Endometrium (tissue), 2 donors: ENCODE data around the gene DGUOK.

Source experiments
- FAIRE-seq: peaks from 2 replicates; lab custom pipeline; 2012; peaks lifted over from hg19 to GRCh38; lab: Jason Lieb, UNC
- donor health status: control.
- donor health status: control.

The DGUOK gene

DNA sequence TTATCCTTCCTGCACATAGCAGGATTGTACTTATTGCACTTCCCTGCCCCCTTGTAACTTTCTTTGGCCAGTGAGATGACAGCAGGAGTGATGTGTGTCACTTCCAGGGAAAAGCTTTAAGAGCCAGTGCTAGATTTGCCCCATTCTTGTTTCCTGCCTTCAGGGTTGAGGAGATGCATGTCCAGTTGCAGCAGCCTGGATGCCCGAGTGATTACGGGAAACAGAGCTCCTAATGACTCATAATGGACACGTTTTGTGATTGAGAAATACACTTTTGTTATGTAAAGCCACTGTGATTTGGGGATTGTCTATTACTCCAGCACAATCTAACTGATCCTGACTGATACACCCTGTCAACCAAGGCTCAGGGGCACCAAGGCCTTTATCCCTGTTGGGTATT lies 53.0 kb downstream of the DGUOK start:
- no peak for FAIRE-seq

DNA sequence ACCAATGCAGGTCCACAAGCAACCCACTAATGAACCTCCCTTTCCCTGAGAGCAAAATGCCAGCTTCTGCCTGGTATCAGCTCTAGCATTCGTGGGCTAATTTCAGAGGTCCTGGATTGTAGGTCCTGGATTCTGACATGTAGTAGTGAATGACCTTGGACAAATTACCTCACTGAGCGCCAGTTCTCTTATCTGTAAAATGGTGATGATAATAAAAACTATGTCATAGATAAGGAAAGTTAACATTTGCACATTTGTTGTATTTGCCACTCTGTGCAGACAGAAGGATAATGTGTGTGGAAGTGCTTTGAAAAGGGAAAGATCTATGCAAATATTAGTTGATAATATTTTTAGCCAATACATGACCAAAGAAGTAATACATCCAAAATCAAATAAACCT lies 53.9 kb downstream of the DGUOK start:
- FAIRE-seq: no peak

GRCh38 chr2:73981081-73982001 lies 54.7 kb downstream of the DGUOK start:
- FAIRE-seq: no peak

DNA sequence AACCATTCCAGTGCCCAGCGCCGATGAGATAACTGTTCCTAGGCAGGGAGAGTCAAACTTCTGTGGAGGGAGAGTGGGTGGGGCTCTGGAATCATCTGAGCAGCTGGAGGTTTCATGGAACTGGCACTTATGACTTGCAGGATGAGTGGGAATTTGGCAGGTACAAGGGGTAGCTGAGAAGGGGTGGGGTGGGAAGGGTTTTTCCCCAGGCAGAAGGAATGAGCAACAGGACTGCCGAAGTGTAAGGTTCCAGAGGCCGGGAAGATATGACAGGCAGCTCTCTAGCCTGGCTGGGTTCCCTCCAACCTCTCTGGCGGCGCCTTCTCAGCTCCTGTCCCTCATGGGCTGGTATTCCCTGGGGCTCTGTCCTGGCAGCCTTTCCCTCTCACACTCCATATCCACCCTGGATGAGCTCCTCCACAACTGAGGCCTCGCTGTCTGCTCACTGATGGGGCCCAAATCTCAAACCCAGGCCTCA lies 55.5 kb downstream of the DGUOK start:
- FAIRE-seq: no peak

DNA sequence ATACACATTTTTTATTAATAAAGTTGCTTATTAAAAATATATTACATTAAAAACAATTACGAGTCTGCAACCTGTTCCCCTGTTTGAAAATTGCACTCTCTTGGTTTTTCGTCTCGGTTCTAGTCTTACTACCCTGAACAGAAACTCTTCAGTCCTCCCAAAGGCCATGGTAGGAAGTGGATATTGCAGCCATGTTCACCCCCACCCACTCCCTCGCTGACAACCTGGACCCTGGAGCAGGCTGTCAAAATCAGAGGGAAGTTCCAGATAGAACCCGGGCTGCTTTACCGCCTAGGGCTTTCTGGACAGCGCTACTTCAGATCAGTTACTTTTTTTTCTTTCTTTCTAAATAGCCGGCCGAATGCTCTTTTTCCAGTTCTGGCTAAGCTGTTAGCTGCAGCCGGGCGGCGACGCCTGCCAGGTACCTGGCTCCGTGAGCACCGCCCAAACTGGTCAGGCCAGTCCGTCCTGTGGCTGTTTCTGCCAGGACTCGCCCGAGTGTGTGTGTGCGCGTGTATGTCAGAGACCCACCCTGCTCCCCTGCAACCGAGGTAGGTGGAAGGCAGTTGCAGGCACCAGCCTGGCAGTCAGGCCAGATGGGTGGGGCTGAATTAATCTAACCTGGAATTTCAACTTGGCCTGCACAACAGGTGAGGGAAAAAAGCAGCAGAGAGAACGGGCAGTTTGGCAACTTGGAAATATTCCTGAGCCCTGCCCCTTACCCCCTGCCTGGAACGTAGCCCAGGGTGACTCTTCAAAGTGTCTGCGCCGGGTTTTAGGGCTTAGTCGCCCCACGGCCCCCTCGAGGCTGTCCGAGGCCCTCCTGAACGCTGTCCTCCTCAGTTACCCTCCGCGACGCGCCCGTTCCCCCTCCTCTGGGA lies 56.9 kb downstream of the DGUOK start:
- no peak for FAIRE-seq

DNA sequence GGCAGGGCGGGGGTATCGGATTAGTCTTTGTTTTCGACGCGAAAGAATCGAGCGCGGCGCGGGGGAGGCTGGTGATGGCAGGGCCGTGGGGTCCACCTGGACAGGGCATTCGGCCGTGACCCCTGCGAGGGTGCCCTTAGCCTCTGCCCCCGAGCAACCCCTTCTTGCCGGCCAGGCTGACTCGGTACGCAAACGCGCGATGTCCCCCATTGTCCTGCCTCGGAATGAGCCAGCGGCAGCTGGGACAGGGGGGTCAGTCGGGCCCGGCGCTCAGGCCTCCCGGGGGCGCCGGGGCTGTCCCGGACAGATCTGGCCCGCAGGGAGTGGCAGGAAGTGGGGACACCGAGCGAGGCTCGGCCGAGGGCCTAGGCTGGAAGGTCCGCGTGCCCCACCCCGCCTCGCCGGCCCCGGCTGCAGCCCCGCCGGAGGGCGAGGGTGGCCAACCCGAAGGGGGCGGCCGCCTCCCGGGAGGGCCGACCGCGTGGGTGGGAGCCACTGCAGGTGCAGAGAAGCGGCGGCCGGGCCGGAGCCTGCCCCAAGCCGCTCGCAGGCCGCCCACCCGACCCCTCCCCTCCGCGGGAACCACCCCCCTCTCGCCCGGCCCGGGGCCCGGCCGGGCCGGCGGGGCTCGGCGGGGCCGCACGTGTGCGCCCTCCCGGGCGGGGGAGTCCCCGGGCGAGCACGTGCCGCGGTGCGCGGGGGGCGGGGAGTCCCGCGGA lies 57.7 kb downstream of the DGUOK start, which contains the start of gene TET3:
Gene TET3 (plus strand): TSS at position 708 of the 719 bp plus-strand sequence. CDS start 1,494 bp downstream, outside the sequence.
- FAIRE-seq: no peak

- no peak for FAIRE-seq
Measured at GRCh38 chr2:73984922-73985307, 58.2 kb downstream of the DGUOK start.

DNA sequence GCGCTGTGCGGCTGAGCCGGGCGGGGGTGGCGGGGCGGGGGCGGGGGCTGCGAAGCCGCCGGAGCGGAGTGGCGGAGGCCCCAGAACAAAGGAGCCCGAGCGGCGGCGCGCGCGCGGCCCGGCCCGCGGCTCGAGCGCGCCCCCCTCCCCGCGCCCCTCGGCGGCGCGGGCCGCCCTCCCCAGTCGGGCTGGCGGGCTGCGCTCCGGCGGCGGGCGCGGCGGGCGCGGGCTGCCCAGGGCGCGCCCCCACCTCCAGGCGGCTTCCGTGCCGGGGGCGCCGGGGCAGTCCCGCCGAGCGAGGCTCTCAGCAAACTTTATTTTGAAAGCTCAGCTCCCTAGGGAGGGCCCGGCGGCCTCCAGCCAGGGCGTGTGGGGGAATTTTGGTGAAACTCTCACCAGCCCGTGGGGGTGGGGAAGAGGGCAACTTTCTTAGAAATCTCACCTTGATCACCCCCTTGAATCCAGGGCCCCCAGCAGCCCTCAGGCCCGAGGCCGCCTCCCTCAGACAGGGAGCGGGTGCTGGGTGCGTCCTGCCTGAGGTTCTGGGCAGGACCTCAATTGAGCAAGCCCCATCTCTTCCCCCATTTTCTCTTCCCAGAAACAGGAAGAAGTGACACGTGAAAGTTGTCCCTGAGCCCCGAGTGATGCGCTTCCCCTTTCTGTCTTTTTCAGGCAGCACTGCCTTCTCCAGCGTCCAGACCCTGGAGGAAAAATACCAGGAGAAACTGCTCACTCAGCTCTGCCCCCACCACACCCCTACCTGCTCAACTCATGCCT lies 58.8 kb downstream of the DGUOK start:
- FAIRE-seq: no peak

GRCh38 chr2:73986085-73986681 lies 59.5 kb downstream of the DGUOK start:
- FAIRE-seq: no peak

DNA sequence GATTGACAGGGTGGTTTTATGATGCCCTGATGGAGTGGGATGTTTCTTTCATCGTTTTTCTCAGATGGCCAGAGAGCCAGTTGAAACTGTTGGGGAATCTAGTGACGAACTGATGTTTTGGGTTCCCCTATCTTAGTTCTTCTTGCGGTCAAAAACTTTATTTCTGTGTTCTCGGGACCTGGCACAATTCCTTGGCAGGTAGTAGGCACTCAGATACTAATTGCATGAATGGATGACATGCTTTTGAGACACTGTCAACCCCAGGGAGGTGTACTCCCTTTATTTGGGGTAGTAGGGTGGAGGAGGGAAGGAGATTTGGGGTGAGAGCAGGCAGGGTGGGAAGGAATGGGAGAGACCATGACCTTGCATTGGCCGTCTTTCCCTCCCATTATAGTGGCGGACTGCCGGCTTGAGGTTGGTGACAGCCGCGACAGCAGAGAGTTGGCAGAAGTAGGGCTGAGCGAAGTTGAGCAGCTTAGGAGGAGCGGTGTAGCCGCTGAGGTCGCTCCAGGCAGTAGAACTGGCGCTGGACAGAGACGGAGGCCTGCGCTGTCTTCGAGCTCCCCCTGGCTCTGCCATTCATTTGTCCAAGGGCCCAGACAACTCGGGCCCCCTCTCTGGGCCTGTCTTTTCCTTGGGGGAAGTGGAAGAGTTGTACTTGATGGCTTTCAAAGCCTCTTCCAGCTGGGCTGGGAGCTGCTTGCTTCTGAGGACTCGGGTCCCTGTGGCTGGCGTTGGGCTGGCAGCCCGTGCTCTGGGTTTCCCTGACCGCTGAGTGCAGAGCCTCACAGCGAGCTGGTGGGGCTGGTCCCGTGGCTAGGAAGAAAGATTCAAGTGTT lies 60.6 kb downstream of the DGUOK start:
- no peak for FAIRE-seq

GRCh38 chr2:73987948-73988700 lies 61.4 kb downstream of the DGUOK start:
- no peak for FAIRE-seq

DNA sequence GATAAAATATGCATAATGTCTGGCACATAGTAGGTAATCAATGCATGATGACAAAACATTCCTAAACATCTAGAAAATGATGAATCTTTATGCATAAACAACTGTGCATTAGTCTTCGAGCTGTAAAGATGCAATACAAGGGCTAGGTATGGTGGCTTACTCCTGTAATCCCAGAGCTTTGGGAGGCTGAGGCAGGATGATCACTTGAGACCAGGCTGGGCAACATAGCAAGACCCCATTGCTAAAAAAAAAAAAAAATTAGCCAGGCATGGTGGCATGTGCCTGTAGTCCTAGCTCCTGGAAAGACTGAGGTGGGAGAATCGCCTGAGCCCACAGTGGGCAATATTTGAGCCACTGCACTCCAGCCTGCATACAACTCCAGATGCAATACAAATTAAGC lies 63.3 kb downstream of the DGUOK start:
- no peak for FAIRE-seq

DNA sequence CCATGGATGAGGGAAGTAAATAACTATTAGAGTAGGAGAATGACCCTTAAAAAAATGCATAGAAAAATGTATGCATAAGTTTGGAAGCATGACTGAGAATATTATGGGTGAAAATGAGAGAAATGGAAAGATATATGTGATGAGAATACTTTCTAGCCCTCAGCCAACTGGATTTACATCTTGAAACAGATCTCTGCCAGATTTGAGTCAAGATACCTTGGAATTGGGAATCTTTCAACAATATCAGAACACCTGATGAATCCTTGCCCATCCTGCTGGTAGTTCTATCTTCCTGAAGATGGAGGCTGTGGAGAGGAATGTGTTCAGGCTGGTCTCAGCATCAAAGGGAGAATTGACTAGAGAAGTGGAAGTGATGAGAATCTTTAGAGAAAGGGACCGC lies 63.9 kb downstream of the DGUOK start:
- FAIRE-seq: no peak

GRCh38 chr2:73992036-73992435 lies 65.4 kb downstream of the DGUOK start:
- no peak for FAIRE-seq

DNA sequence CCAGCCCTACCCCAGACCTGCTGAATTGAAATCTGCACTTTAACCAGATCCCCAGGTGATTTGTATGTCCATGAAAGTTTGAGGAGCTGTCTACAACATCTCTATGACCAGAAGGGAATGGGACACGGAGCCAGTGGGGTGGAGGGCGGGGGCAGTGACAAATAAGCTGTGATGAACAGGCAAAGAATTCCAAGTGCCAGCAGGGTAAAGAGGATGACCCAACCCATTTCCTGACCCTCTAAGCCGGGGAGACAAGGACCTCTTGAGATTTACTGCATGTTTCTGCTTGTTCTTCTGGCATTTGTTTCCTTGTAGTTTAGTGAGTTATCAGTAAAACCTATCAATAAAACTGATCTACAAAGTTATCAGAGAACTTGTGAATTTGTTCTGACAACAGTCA lies 66.7 kb downstream of the DGUOK start:
- FAIRE-seq: no peak

- FAIRE-seq: no peak
Measured at GRCh38 chr2:73993778-73994177, 67.1 kb downstream of the DGUOK start.

DNA sequence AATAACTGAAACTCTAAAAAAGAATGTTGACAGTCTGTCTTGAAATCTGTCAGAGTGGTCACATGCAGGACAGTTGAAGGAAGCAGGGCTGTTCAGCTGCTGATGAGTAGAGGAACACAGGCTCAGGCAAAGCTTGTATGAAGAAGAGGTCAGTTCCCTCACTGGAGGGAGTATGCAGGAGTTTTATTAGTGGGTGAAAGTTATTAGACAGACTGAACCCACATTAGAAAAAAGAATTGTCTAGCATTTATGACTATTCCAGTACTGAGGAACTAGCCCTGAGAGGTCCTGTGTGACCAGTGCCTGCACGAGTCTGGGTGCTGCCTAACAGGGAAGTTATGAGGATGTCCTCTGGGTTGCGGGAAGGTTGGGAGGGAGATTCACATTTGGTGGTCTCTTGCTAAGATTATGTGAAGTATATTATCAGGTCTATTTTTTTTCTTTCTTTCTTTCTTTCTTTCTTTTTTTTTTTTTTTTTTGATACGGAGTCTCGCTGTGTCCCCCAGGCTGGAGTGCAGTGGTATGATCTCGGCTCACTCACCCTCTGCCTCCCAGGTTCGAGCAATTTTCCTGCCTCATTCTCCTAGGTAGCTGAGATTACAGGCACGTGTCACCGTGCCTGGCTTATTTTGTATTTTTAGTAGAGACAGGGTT lies 67.6 kb downstream of the DGUOK start:
- no peak for FAIRE-seq

GRCh38 chr2:73995810-73996209 lies 69.1 kb downstream of the DGUOK start:
- no peak for FAIRE-seq

GRCh38 chr2:73997813-73998212 lies 71.1 kb downstream of the DGUOK start:
- FAIRE-seq: no peak
